RPMI7951 (cell line): Measurements from ENCODE around the gene RNF41. TPM values are rescaled to one million over a fixed set of nuclear protein-coding genes. Genes with fewer than 3 reads are reported as not detected.

ENCODE experiments used
- DNase-seq: peaks from one replicate; pipeline ENCODE4 v3.0.0-alpha.2; 2012; ENCODE audit warnings: low read depth
- total RNA-seq: library from RNA; depleted of rRNA; stranded (reverse); fragments of >200 nt; shearing (Covaris generic); gene quantifications from 2 replicates; pipeline ENCODE4 v1.2.3, GENCODE V29; 2014; rRNA removed

Gene RNF41
- total RNA-seq, 1 experiment from 2014 or later: 31.4 TPM

- DNase-seq: no peak
Measured at GRCh38 chr12:56153678-56154065, 68.0 kb downstream of the RNF41 start.

GRCh38 chr12:56152756-56153677, 68.7 kb downstream of the RNF41 start:
- DNase-seq: no peak

Other genes starting within 250 kb of the RNF41 start
- 39.2 and 45.1 TPM in 2 replicates for gene RAB5B, start 247.8 kb downstream of the RNF41 start, total RNA-seq
- 10.7 and 13.6 TPM in 2 replicates for gene SUOX, start 224.6 kb downstream of the RNF41 start, total RNA-seq
- gene IKZF4, start 200.9 kb downstream of the RNF41 start, total RNA-seq: 0.78 and 1.8 TPM in 2 replicates
- 1,489 and 2,299 TPM in 2 replicates for gene RPS26, start 180.0 kb downstream of the RNF41 start, total RNA-seq
- 3.0 and 5.4 TPM in 2 replicates for gene ERBB3, start 141.8 kb downstream of the RNF41 start, total RNA-seq
- gene PA2G4, start 117.4 kb downstream of the RNF41 start, total RNA-seq: 184 and 190 TPM in 2 replicates
- 2,792 and 3,380 TPM in 2 replicates for gene RPL41, start 105.3 kb downstream of the RNF41 start, total RNA-seq
- gene ZC3H10, start 103.7 kb downstream of the RNF41 start, total RNA-seq: 3.1 and 3.3 TPM in 2 replicates
- gene ESYT1, start 93.7 kb downstream of the RNF41 start, total RNA-seq: 179 and 193 TPM in 2 replicates
- 62.7 and 64.5 TPM in 2 replicates for gene MYL6B, start 69.3 kb downstream of the RNF41 start, total RNA-seq
- 3,182 and 3,310 TPM in 2 replicates for gene MYL6, start 63.6 kb downstream of the RNF41 start, total RNA-seq
- 29.8 and 35.7 TPM in 2 replicates for gene SMARCC2, start 32.4 kb downstream of the RNF41 start, total RNA-seq
- gene NABP2, start 2.4 kb upstream of the RNF41 start, total RNA-seq: 68.1 and 72.1 TPM in 2 replicates
- gene SLC39A5, start 8.1 kb upstream of the RNF41 start, total RNA-seq: 0.36 TPM in 1 of 2 replicates, not detected in the other
- 8.7 and 10.6 TPM in 2 replicates for gene ANKRD52, start 36.5 kb upstream of the RNF41 start, total RNA-seq
- 7.6 and 10.1 TPM in 2 replicates for gene COQ10A, start 45.0 kb upstream of the RNF41 start, total RNA-seq
- gene CS, start 78.4 kb upstream of the RNF41 start, total RNA-seq: 89.0 and 110 TPM in 2 replicates
- 102 and 114 TPM in 2 replicates for gene CNPY2, start 94.1 kb upstream of the RNF41 start, total RNA-seq
- gene PAN2, start 112.1 kb upstream of the RNF41 start, total RNA-seq: 23.7 and 24.0 TPM in 2 replicates
- gene IL23A, start 117.0 kb upstream of the RNF41 start, total RNA-seq: 0.36 and 1.3 TPM in 2 replicates
- 56.0 and 65.0 TPM in 2 replicates for gene STAT2, start 138.2 kb upstream of the RNF41 start, total RNA-seq
- not detected in 2 replicates for gene APOF, start 140.9 kb upstream of the RNF41 start, total RNA-seq
- 7.6 and 8.1 TPM in 2 replicates for gene TIMELESS, start 227.5 kb upstream of the RNF41 start, total RNA-seq
- 0.24 and 0.29 TPM in 2 replicates for gene MIP, start 232.7 kb upstream of the RNF41 start, total RNA-seq
- 2.2 and 2.5 TPM in 2 replicates for gene SPRYD4, start 246.7 kb upstream of the RNF41 start, total RNA-seq